ENCODE results near the gene TPK1.

Gene TPK1

DNA sequence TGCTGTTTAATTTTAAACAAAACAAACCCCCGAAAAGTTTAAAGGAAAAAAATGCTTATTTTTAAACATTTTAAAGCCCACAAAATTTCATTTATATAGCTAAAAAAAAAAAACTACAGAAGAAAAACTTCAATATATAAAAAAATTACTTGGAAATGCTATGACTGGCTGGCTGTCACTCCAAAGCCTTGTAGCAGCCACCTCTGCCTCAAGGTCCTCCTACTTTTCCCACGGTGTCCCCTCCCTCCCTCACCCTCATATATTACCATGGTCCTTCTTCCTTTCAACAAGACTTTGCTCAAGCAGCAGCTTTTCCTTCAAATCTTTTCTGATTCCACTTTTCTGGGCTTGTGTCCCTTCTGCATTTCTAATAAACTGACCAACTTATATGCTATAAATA lies 122.0 kb downstream of the TPK1 start:
- no peak for DNase-seq

DNA sequence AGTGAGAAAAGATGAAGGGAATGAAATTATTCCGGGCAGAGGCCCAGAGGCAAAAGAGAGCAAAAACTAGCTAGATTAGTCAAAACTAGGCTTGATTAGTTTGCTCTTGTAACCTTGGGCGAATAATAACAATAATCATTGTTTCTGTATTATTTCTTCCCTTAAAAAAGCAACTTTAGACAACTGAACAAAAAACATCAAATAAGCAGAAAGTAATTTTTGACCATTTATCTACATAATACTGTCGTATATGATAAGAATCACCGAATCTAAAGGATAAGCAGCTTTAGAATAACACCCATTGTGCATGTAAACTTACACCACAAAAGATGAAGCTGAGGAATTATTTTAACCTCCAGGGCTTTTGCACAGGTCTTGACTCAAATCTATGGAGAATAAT lies 125.1 kb downstream of the TPK1 start:
- DNase-seq = no peak

GRCh38 chr7:144709066-144709465 lies 126.8 kb downstream of the TPK1 start:
- DNase-seq = no peak

GRCh38 chr7:144691240-144691639 lies 144.6 kb downstream of the TPK1 start:
- no peak for DNase-seq

DNA sequence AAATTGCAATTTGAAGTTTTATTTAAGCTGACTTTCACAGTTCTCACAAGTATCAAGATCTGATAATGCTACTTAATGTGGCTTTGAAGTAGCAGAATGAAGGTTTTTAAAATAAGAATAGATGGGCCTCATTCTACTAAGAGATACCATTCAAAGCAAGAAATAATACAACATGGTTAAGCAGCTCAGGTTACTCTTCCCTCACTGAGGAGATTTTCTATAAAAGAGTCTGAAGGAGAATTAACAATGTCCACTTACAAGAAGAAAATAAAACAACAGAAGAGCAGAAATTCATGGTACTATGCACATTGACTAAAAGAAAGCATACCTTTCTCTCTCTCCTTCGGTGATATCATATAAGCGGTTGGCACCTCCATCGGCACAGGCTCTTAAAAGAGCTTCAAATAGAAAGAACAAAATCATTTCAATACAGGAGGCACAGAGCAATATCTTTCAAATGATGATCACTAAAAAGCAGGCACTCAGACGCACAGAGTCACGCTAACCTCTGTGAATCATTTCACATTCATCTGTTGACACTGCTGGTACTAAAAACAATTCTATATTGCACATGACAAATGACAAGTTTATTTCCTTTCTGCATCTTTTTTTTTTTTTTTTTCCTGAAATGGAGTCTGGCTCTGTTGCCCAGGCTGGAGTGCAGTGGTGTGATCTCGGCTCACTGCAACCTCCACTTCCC lies 153.1 kb downstream of the TPK1 start:
- no peak for DNase-seq

GRCh38 chr7:144676492-144676891 lies 159.4 kb downstream of the TPK1 start:
- DNase-seq = no peak

DNA sequence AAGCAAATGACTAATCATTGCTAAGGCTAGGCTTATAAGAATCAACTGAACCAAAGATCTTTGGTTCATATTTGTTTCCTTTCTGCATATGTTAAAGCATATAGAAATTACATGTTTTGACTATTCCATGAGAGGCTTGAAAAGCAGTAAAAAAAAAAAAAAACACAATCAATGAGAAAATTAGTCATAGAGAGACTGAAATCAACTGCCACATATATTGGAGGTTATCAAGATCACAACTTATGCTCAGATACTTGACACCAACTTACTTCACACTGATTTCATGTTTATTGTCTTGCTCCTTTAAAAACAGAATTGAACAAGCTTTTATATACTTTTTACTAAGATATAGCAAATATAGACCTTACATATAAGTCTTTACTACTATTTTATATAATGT lies 161.3 kb downstream of the TPK1 start:
- DNase-seq = no peak

DNA sequence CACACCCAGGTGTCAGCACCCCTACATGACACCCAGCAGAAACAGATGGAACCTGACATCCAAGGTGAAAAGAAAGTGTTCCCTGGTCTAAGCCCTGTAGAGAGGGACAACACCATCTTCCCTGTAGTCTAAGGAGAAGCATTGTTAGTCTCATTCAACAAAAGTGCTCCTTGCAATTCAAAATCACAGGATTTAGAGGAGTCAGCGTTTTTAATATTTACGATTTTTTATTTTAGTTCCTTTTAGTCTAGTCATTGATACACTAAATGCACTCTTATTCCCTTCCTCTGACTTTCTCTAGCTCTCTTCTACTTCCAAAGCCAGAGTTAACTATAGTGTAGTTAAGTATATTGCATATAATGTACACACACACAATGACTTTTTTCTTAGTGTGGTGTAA lies 163.0 kb downstream of the TPK1 start:
- no peak for DNase-seq

GRCh38 chr7:144671429-144671828 lies 164.4 kb downstream of the TPK1 start:
- DNase-seq = no peak

DNA sequence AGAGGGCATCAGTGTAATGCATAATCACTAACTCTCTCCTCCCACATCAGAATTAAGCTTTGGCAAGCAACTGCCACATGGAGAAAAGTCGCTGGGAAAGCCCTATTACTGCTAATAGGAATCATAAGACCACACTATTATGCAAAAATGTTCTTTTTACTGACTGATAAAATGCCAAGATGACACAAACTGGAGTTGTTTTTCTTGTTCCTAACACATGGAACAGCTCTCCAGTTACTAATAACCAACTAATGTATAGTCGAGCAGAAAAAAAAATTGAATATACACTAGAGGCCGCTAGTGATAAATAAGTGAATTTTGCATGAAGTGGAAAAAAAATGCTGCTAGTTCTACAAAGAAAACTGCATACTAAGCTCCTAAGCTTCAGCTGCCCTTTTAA lies 165.6 kb downstream of the TPK1 start:
- no peak for DNase-seq

GRCh38 chr7:144668503-144668902 lies 167.3 kb downstream of the TPK1 start:
- no peak for DNase-seq

DNA sequence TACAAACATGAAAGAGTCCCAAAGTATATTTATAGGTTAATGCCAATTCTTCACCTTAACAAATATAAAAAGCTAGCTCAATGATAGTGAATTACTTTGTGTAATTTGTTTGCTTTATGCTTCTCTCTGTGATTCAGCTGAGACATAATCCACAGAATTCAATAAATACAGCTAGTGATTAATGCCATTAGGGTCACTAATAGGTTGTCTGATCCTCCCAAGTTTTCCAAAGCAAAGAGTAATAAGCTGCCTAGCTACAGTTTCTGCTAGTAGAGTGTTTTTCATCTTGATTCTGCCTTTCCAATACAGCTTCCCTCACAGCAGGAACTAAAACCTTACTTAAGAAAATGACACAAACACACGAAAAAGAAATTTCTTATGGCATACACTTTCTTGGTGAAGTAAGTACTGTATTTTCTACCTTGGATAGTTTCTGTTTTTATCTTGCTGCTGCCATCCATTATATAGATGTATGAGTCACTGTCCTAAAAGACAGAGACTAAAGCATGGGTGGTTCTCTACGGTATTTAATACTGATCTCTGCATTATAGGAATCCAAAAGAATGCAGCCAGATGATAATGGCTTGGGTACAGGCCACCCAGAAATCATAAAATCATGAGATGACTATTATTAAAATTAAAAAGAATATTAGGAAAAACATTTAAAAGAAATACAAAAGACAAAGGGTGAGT lies 170.0 kb downstream of the TPK1 start:
- no peak for DNase-seq

GRCh38 chr7:144659211-144659610 lies 176.6 kb downstream of the TPK1 start:
- DNase-seq = no peak

GRCh38 chr7:144656965-144657517 lies 178.8 kb downstream of the TPK1 start:
- no peak for DNase-seq

GRCh38 chr7:144653449-144653848 lies 182.4 kb downstream of the TPK1 start:
- DNase-seq = no peak

DNA sequence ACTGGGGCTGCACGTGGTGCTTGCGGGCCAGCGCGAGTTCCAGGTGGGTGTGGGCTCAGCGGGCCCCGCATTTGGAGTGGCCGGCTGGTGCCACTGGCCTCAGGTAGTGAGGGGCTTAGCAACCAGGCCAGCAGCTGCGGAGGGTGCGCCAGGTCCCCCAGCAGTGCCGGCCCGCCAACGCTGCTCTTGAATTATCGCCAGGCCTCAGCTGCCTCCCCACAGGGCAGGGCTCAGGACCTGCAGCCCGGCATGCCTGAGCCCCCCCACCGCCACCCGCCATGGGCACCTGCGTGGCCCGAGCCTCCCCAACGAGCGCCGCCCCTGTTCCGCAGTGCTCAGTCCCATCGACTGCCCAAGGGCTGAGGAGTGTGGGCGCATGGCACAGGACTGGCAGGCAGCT lies 185.4 kb downstream of the TPK1 start:
- DNase-seq = no peak

DNA sequence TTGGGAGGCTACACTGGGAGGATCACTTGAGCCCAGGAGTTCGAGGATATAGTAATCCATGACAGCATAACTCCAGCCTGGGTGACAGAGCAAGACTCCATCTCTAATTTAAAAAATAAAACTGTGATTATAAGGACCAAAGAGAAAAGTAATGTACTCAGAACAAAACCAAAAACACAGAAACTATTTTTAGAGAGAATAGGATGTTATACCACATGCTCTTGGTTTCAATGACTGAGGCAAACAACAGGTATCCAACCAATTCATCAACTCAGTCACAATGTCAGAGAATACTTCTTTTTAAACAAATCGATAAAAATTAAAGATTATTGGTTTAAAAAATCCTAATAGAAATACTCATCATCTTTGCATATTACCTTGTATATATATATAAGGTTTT lies 186.7 kb downstream of the TPK1 start:
- DNase-seq = no peak

DNA sequence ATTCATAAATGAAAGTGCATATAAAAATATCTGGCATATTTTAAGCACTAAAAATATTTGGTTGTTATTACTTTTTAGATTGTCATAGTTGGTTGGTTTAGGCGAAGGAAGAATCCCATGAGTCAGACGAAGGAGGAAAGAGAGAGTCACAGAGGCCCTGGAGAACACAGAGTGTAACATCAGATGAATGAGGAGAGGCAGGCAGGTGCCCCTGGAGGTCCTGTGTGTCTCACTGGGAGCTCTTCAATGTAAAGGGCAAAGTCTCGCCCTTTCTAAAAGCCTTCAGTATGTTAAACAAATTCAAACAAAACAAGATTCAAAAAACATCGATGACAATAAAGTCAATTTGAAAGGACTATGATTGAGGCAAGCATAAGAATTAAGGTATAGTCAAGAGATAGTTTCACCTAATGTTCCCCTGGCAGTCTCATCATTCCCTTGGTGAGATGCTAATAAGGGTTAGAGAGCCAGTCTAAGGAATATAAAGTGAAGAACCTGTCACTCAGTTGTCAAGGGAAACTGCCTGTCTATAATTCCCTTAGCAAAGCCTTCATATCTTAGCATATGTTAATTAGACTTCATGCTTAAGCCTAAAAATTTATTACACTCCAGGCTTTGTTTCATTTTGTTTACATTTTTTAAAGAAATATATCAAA lies 194.3 kb downstream of the TPK1 start:
- DNase-seq = no peak

DNA sequence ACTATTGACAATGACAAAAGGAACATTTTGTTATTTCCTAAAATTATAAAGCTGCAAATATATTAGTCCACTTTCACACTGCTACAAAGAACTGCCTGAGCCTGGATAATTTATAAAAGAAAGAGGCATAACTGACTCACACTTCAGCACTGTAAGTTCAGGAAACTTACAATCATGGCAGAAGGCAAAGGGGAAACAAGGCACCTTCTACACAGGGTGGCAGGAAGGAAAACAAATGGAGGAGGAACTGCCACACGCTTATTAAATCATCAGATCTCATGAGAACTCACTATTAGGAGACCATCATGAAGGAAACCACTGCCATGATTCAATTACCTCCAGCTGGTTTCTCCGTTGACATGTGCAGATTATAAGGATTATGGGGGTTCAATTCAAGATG lies 203.1 kb downstream of the TPK1 start:
- DNase-seq = no peak

- no peak for DNase-seq
These were observed 206.3 kb downstream of the TPK1 start for GRCh38 chr7:144629598-144629997.

- DNase-seq = no peak
These were observed 206.8 kb downstream of the TPK1 start for GRCh38 chr7:144629011-144629410.

DNA sequence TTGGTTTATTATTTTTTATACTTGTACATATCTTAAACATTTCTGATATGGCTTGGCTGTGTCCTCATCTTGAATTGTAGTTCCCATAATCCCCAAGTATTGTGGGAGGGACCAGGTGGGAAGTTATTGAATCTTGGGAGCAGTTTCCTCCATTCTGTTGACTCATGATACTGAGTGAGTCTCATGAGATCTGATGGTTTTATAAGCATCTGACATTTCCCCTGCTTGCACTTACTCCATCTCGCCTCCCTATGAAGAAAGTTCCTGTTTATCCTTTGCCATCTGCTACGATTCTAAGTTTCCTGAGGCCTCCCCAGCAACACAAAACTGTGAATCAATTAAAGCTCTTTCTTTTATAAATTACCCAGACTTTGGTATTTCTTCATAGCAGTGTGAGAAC lies 207.7 kb downstream of the TPK1 start:
- no peak for DNase-seq

GRCh38 chr7:144622745-144623144 lies 213.1 kb downstream of the TPK1 start:
- DNase-seq = no peak

GRCh38 chr7:144606261-144606660 lies 229.6 kb downstream of the TPK1 start:
- DNase-seq = no peak

Measured in NCI-H446 treated with DMSO at 0.1 percent for 48 hours (cell line).